GM12891 (cell line): ENCODE data around the gene SRGAP3.

Experiments used
- POLR2A ChIP-seq: IDR thresholded peaks from 2 replicates; pipeline ENCODE4 v1.6.1; 2011; ENCODE audit warnings: low read depth, low read length, control low read depth
- POLR2AphosphoS5 ChIP-seq: IDR thresholded peaks from 2 replicates; pipeline ENCODE4 v1.6.1; 2011; ENCODE audit warnings: low read depth, low read length, control low read depth
- TAF1 ChIP-seq: IDR thresholded peaks from 2 replicates; pipeline ENCODE4 v1.6.1; 2011; ENCODE audit warnings: low read depth, low read length, control low read depth

DNA sequence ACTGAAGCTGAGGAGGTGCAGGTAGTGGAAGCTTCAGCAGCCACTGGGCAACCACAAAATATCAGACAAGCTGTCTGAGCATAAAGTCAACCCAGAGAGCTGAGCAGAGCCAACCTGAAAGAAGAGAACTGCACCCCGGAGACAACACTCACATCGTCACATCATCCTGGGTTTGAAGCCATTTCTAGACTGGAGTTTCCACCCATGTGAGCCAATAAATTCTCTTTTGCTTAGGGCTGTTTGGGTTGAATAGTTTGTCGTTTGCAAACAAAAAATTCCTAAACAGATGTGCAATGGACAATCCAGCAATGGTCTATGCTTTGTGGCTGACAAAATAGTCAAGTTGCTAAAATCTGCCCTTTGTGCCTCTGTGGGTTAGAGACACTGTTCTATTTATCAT lies 270.9 kb downstream of the SRGAP3 start:
- TF ChIP-seq POLR2AphosphoS5: no peak
- TF ChIP-seq POLR2A: no peak
- TF ChIP-seq TAF1: no peak
